Stimulated activated CD4-positive, alpha-beta T cell treated with anti-CD3 and anti-CD28 coated beads, TNF-alpha, amount 100 ng/mL, for 1 hour (primary cell): Measurements from ENCODE around the gene PRAMEF17.
"Not testable (repeated sequence)": the region's sequence is repeated elsewhere in the genome, so short reads cannot be mapped to it uniquely, and the experiment has no call there.

Source experiments
- DNase-seq, 3 donors: peaks; one replicate each; pipeline ENCODE4 v3.0.0-alpha.2; 2020; ENCODE audit warnings: low read depth in 3 of 3, low spot score in 1 of 3

The PRAMEF17 gene

GRCh38 chr1:13439104-13439783, 49.8 kb downstream of the PRAMEF17 start:
- not testable (repeated sequence) for DNase-seq
